Activated CD8-positive, alpha-beta T cell treated with anti-CD3 and anti-CD28 coated beads for 36 hours (primary cell): ENCODE measurements around the gene NKD2. TPM values are rescaled to one million over a fixed set of nuclear protein-coding genes. Genes with fewer than 3 reads are reported as not detected.

Experiments used
- ATAC-seq: fragments of 200-7000 bp; cut with Tn5 transposase; one replicate; pipeline ENCODE4 v1.10.0; 2021; ENCODE audit warnings: mild to moderate bottlenecking, moderate library complexity
- CTCF ChIA-PET: fragments of 350-600 bp; sonication (Branson Sonifier 250); formaldehyde crosslinking; loops from one replicate; lab custom pipeline; 2021; ENCODE audit warnings: antibody characterized with exemption; lab: Charles Lee
- POLR2A ChIA-PET: fragments of 350-600 bp; sonication (Branson Sonifier 250); formaldehyde crosslinking; loops from one replicate; lab custom pipeline; 2021; ENCODE audit warnings: antibody characterized with exemption; lab: Charles Lee
- DNase-seq: peaks from one replicate; pipeline ENCODE4 v3.0.0-alpha.2; 2020
- H3K27ac Mint-ChIP-seq: one replicate; pipeline ENCODE4 v1.8.0; 2021; ENCODE audit warnings: mild to moderate bottlenecking, mixed read lengths
- H3K27me3 Mint-ChIP-seq: one replicate; pipeline ENCODE4 v1.8.0; 2021; ENCODE audit warnings: mixed read lengths
- H3K36me3 Mint-ChIP-seq: one replicate; pipeline ENCODE4 v1.8.0; 2021; ENCODE audit warnings: low read depth, mixed read lengths
- H3K4me1 Mint-ChIP-seq: one replicate; pipeline ENCODE4 v1.8.0; 2021; ENCODE audit warnings: low read depth, mixed read lengths
- H3K4me3 Mint-ChIP-seq: one replicate; pipeline ENCODE4 v1.8.0; 2021; ENCODE audit warnings: mild to moderate bottlenecking, moderate library complexity, mixed read lengths
- H3K9me3 Mint-ChIP-seq: one replicate; pipeline ENCODE4 v1.8.0; 2021; ENCODE audit warnings: mixed read lengths
- CTCF ChIP-seq: fragments of 200-600 bp; IDR thresholded peaks from one replicate; pipeline ENCODE4 v1.8.0; 2022; ENCODE audit warnings: antibody characterized with exemption, mild to moderate bottlenecking
- intact Hi-C: fragments of 100-400 bp; cut with micrococcal nuclease; formaldehyde crosslinking; loops from one replicate; pipeline ENCODE4 v1.10.0; 2022
- total RNA-seq, 2 experiments: library from RNA; stranded (reverse); gene quantifications; one replicate each; pipeline ENCODE4 v1.2.3, GENCODE V29; 2021

Gene NKD2
- total RNA-seq, 2 experiments from 2014 or later, result 1.5 to 2.3 TPM

GRCh38 chr5:1047332-1047965 lies 38.8 kb downstream of the NKD2 start:
- H3K27me3 Mint-ChIP-seq, result no peaks in the 10 kb centered on the region
- DNase-seq (no peak), ATAC-seq (no peak)
- POLR2A ChIA-PET, result no interaction called here
- no peak overlapping the region for H3K4me3 Mint-ChIP-seq
- no peak for TF ChIP-seq CTCF
- H3K27ac Mint-ChIP-seq, result no peak overlapping the region
- peaks cover 16% of the 10 kb centered on the region for H3K4me1 Mint-ChIP-seq
- intact Hi-C loops, result no loop called here
- H3K36me3 Mint-ChIP-seq, result no peaks in the 10 kb centered on the region
- CTCF ChIA-PET, result no interaction called here
- H3K9me3 Mint-ChIP-seq, result peaks cover 59% of the 10 kb centered on the region

- peaks cover 52% of the 10 kb centered on the region for H3K9me3 Mint-ChIP-seq
- no peak for DNase-seq
- H3K4me3 Mint-ChIP-seq, result no peak overlapping the region
- peaks cover 16% of the 10 kb centered on the region for H3K4me1 Mint-ChIP-seq
- TF ChIP-seq CTCF, result no peak
- POLR2A ChIA-PET, result no interaction called here
- H3K36me3 Mint-ChIP-seq, result no peaks in the 10 kb centered on the region
- no peak overlapping the region for H3K27ac Mint-ChIP-seq
- no peaks in the 10 kb centered on the region for H3K27me3 Mint-ChIP-seq
- CTCF ChIA-PET, result no interaction called here
- ATAC-seq, result no peak
- intact Hi-C loops, result no loop called here
Measured at GRCh38 chr5:1048162-1048721, 39.6 kb downstream of the NKD2 start.

GRCh38 chr5:1048861-1049838 lies 40.5 kb downstream of the NKD2 start:
- Mint-ChIP-seq H3K4me1 (peaks cover 16% of the 10 kb centered on the region), H3K27ac (no peak overlapping the region), H3K36me3 (no peaks in the 10 kb centered on the region), H3K4me3 (no peak overlapping the region), H3K27me3 (no peaks in the 10 kb centered on the region), H3K9me3 (peaks cover 43% of the 10 kb centered on the region)
- POLR2A ChIA-PET, result no interaction called here
- intact Hi-C loops, result no loop called here
- CTCF ChIA-PET, result no interaction called here
- ATAC-seq (no peak), DNase-seq (no peak)
- TF ChIP-seq CTCF, result no peak

GRCh38 chr5:1050423-1051365 lies 42.1 kb downstream of the NKD2 start:
- peaks cover 3% of the 10 kb centered on the region for H3K36me3 Mint-ChIP-seq
- ATAC-seq (no peak), DNase-seq (no peak)
- ChIA-PET POLR2A (interaction anchor here (0.6 kb wide), 1 partner anchor 131 kb away, joined by 3 read pairs; no protein-coding TSS in a partner anchor), CTCF (no interaction called here)
- H3K4me3 Mint-ChIP-seq, result no peak overlapping the region
- intact Hi-C loops, result no loop called here
- H3K4me1 Mint-ChIP-seq, result peaks cover 6% of the 10 kb centered on the region
- no peak for TF ChIP-seq CTCF
- H3K27me3 Mint-ChIP-seq, result no peaks in the 10 kb centered on the region
- no peak overlapping the region for H3K27ac Mint-ChIP-seq
- peaks cover 28% of the 10 kb centered on the region for H3K9me3 Mint-ChIP-seq
